HepG2 (cell line): Measurements from ENCODE around the gene SKI. TPM values are rescaled to one million over a fixed set of nuclear protein-coding genes. Genes with fewer than 3 reads are reported as not detected.

Source experiments
- ATF1 ChIP-seq: IDR thresholded peaks from 2 replicates; pipeline ENCODE4 v1.6.1; 2016; ENCODE audit warnings: mild to moderate bottlenecking, control low read depth
- BCLAF1 ChIP-seq: fragments of 450-650 bp; IDR thresholded peaks from 2 replicates; pipeline ENCODE4 v1.6.1; 2017; ENCODE audit warnings: mild to moderate bottlenecking
- DZIP1 ChIP-seq: sonication (generic); formaldehyde crosslinking; IDR thresholded peaks from 2 replicates; pipeline ENCODE4 v1.5.0; 2020; ENCODE audit warnings: mild to moderate bottlenecking, missing genetic modification reagents
- EZH2 ChIP-seq: conservative IDR thresholded peaks from 2 replicates; pipeline ENCODE4 v1.6.1; 2012; ENCODE audit warnings: mild to moderate bottlenecking, low read depth, low read length, moderate library complexity
- HNRNPH1 ChIP-seq: fragments of 200-400 bp; formaldehyde crosslinking; optimal IDR thresholded peaks from 2 replicates; pipeline ENCODE3; 2017; ENCODE audit warnings: mild to moderate bottlenecking, low read depth, low read length
- KDM2A ChIP-seq: sonication (generic); formaldehyde crosslinking; IDR thresholded peaks from 2 replicates; pipeline ENCODE4 v1.4.0; 2020; ENCODE audit warnings: low read depth, missing genetic modification reagents, borderline replicate concordance
- MED8 ChIP-seq: sonication (generic); formaldehyde crosslinking; IDR thresholded peaks from 2 replicates; pipeline ENCODE4 v1.8.1; 2023; ENCODE audit warnings: mild to moderate bottlenecking, missing genetic modification reagents; ENCODE audit not compliant: insufficient replicate concordance
- MIXL1 ChIP-seq: IDR thresholded peaks from 2 replicates; pipeline ENCODE4 v1.6.1; 2016
- NRL ChIP-seq: sonication (generic); formaldehyde crosslinking; IDR thresholded peaks from 2 replicates; pipeline ENCODE4 v1.5.0; 2020; ENCODE audit warnings: missing genetic modification reagents, mild to moderate bottlenecking, moderate library complexity, borderline replicate concordance
- PATZ1 ChIP-seq: sonication (generic); formaldehyde crosslinking; IDR thresholded peaks from 2 replicates; pipeline ENCODE4 v1.4.0; 2020; ENCODE audit warnings: missing genetic modification reagents
- POGK ChIP-seq: sonication (generic); formaldehyde crosslinking; conservative IDR thresholded peaks from 2 replicates; pipeline ENCODE4 v1.8.0; 2022; ENCODE audit warnings: mild to moderate bottlenecking, moderate library complexity, missing genetic modification reagents
- PRMT3 ChIP-seq: sonication (generic); formaldehyde crosslinking; IDR thresholded peaks from 2 replicates; pipeline ENCODE4 v1.8.1; 2022; ENCODE audit warnings: low read depth, mild to moderate bottlenecking, moderate library complexity, missing genetic modification reagents, borderline replicate concordance
- RFX5 ChIP-seq: IDR thresholded peaks from 2 replicates; pipeline ENCODE4 v1.6.1; 2011; ENCODE audit warnings: low read depth, low read length, improper control_type of control experiment
- SRSF4 ChIP-seq: fragments of 200-400 bp; formaldehyde crosslinking; IDR thresholded peaks from one replicate; pipeline ENCODE4 v1.6.1; 2018; ENCODE audit warnings: mild to moderate bottlenecking, low read depth, low read length, moderate library complexity; ENCODE audit not compliant: poor library complexity, severe bottlenecking
- ZFP62 ChIP-seq: sonication (generic); formaldehyde crosslinking; IDR thresholded peaks from 2 replicates; pipeline ENCODE4 v1.4.0; 2020; ENCODE audit warnings: missing genetic modification reagents
- ZIK1 ChIP-seq: sonication (generic); formaldehyde crosslinking; IDR thresholded peaks from 2 replicates; pipeline ENCODE4 v1.5.0; 2020; ENCODE audit warnings: mild to moderate bottlenecking, low read depth, missing genetic modification reagents, borderline replicate concordance
- ZNF891 ChIP-seq: sonication (generic); formaldehyde crosslinking; IDR thresholded peaks from 2 replicates; pipeline ENCODE4 v1.5.0; 2020; ENCODE audit warnings: mild to moderate bottlenecking, missing genetic modification reagents
- ZSCAN12 ChIP-seq: sonication (generic); formaldehyde crosslinking; IDR thresholded peaks from 2 replicates; pipeline ENCODE4 v1.9.0; 2021; ENCODE audit warnings: mild to moderate bottlenecking, missing genetic modification reagents
- polyA plus RNA-seq, 8 experiments: library from polyadenylated mRNA; depleted of rRNA in 3 of 8; stranded (reverse) in 7 of 8; unstranded in 1 of 8; fragments of >200 nt; fragmentation: Illumina TruSeq in 4 of 8; extraction: Trizol in 4 of 8; gene quantifications; 2 replicates each; pipeline versions ENCODE4 v1.2.1 to v1.2.3, GENCODE V29; 2011 to 2016; ENCODE audit warnings: low read depth in 4 of 8, missing spikeins in 1 of 8, mixed read lengths in 1 of 8; ENCODE audit not compliant: insufficient read depth in 1 of 8
- total RNA-seq, 5 experiments: library from RNA; depleted of rRNA; stranded (reverse); fragments of >200 nt; fragmentation: Illumina TruSeq; extraction: Trizol; gene quantifications; 2 replicates each; pipeline ENCODE4 v1.2.3, GENCODE V29; 2016; ENCODE audit warnings: low read depth in 1 of 5

The SKI gene
- total and polyA plus RNA-seq, 2 of the 13 experiments (the other 11 are each of a cell fraction or from before 2014, with no cell fraction given), result 4.7 to 6.9 TPM

GRCh38 chr1:2233997-2234761 lies 6.1 kb downstream of the SKI start (continued):
- TF ChIP-seq BCLAF1 (no peak), ZSCAN12 (CRISPR knock-in tag) (no peak), HNRNPH1 (no peak), DZIP1 (CRISPR knock-in tag) (no peak), ZNF891 (CRISPR knock-in tag) (0 out of 2 replicates have a peak, but pooled peaks have one; percentile 20), ATF1 (CRISPR knock-in tag) (no peak), MIXL1 (no peak), MED8 (peak; percentile 87), PRMT3 (CRISPR knock-in tag) (no peak), PATZ1 (CRISPR knock-in tag) (no peak; the same call in 1 of the 2 replicates), ZIK1 (CRISPR knock-in tag) (no peak), KDM2A (CRISPR knock-in tag) (peak; percentile 70), SRSF4 (no peak), POGK (peak; percentile 51; the same call in 1 of the 2 replicates), RFX5 (no peak), ZFP62 (CRISPR knock-in tag) (no peak), NRL (CRISPR knock-in tag) (no peak), EZH2 (no peak)
